RWPE2 (cell line): ENCODE results near the gene NMT2.

Experiments used
- ATAC-seq: fragments of 200-7000 bp; cut with Tn5 transposase; 3 replicates; pipeline ENCODE4 v1.9.1; 2021; ENCODE audit warnings: low read depth
- DNase-seq: peaks from one replicate; pipeline ENCODE4 v3.0.0-alpha.2; 2020; ENCODE audit warnings: low spot score
- H3K27ac ChIP-seq: fragments of 450-650 bp; 2 replicates; pipeline ENCODE4 v1.5.1; 2017; ENCODE audit warnings: mild to moderate bottlenecking; ENCODE audit not compliant: poor library complexity, severe bottlenecking
- H3K27me3 ChIP-seq: fragments of 250-450 bp; sonication (Bioruptor Pico); 2 replicates; pipeline ENCODE4 v1.5.1; 2021; ENCODE audit warnings: mild to moderate bottlenecking, moderate library complexity; ENCODE audit not compliant: insufficient read depth, poor library complexity, severe bottlenecking
- H3K36me3 ChIP-seq: fragments of 250-450 bp; sonication (Bioruptor Pico); 2 replicates; pipeline ENCODE4 v1.5.1; 2020; ENCODE audit warnings: low read depth, mild to moderate bottlenecking, moderate library complexity
- H3K4me1 ChIP-seq: fragments of 250-450 bp; sonication (Bioruptor Pico); 2 replicates; pipeline ENCODE4 v1.5.1; 2021; ENCODE audit warnings: mild to moderate bottlenecking, moderate library complexity; ENCODE audit not compliant: insufficient read depth, poor library complexity, severe bottlenecking
- H3K4me3 ChIP-seq: fragments of 250-450 bp; sonication (Bioruptor Pico); 2 replicates; pipeline ENCODE4 v1.5.1; 2021; ENCODE audit warnings: mild to moderate bottlenecking, moderate library complexity; ENCODE audit not compliant: severe bottlenecking
- H3K9me3 ChIP-seq: fragments of 250-450 bp; sonication (Bioruptor Pico); 2 replicates; pipeline ENCODE4 v1.5.1; 2021; ENCODE audit warnings: mild to moderate bottlenecking, moderate library complexity; ENCODE audit not compliant: severe bottlenecking
- CTCF ChIP-seq: fragments of 450-650 bp; IDR thresholded peaks from one replicate; pipeline ENCODE4 v1.5.1; 2017; ENCODE audit warnings: mild to moderate bottlenecking, moderate library complexity; ENCODE audit not compliant: poor library complexity, severe bottlenecking

NMT2 gene

GRCh38 chr10:15182540-15183207 is 14.2 kb upstream of the NMT2 start:
- TF ChIP-seq CTCF: no peak
- Histone ChIP-seq H3K36me3 (no peaks in the 10 kb centered on the region), H3K27me3 (no peaks in the 10 kb centered on the region), H3K4me1 (peaks cover 2% of the 10 kb centered on the region), H3K9me3 (no peaks in the 10 kb centered on the region), H3K4me3 (no peak overlapping the region), H3K27ac (no peak overlapping the region)
- ATAC-seq: peak; percentile 25; the same call in 1 of the 3 replicates
- no peak for DNase-seq

DNA sequence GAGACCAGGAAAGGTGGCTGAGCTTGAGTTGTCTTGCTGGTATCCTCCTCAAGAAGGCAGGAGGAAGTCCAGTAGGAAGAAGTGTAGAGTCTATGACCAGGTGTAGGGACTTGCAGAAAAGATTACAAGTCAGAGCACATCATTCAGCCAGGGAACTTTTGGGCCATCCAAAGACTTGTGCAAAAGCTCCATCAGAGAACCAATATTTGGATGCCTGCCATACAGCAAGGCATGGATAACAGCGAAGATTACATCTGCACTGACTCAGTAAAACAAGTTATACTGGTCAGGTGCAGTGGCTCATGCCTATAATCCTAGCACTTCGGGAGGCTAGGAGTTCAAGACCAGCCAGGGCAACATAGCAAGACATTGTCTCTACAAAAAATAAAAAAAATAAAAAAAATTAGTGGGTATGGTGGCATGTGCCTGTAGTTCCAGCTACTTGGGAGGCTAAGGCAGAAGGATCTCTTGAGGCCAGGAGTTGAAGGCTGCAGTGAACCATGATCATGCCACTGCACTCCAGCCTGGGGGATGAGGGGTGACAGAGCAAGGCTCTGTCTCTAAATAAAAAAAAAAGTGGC is 13.2 kb upstream of the NMT2 start:
- H3K4me1 ChIP-seq: peaks cover 2% of the 10 kb centered on the region
- DNase-seq: no peak
- ATAC-seq: no peak; the same call in 2 of the 3 replicates
- H3K27ac ChIP-seq: no peak overlapping the region
- no peaks in the 10 kb centered on the region for H3K9me3 ChIP-seq
- no peak for TF ChIP-seq CTCF
- no peak overlapping the region for H3K4me3 ChIP-seq
- H3K36me3 ChIP-seq: no peaks in the 10 kb centered on the region
- no peaks in the 10 kb centered on the region for H3K27me3 ChIP-seq

GRCh38 chr10:15180736-15181135 is 12.2 kb upstream of the NMT2 start:
- no peaks in the 10 kb centered on the region for H3K27me3 ChIP-seq
- H3K4me1 ChIP-seq: peaks cover 2% of the 10 kb centered on the region
- ATAC-seq: no peak
- no peak overlapping the region for H3K4me3 ChIP-seq
- no peak overlapping the region for H3K27ac ChIP-seq
- no peak for TF ChIP-seq CTCF
- DNase-seq: no peak
- no peaks in the 10 kb centered on the region for H3K9me3 ChIP-seq
- no peaks in the 10 kb centered on the region for H3K36me3 ChIP-seq

DNA sequence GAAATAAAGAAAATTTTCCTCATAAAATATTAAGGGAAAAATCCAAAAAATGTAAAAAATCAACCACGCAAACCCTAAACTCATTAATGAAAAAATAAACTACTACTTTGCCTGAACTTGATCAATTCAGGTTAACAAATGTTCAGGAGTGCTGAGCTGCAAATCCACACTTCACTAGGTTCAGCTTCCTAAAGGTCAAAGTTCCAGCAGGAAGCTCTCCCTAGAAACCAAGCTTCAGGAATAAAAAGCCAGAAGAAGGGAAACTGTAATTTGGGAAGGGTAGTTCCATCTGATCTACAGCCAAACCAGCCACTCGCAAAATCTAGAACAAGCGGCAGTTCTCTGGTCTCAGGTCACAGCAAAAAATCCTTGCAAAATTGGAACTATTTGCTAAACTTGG is 7.8 kb upstream of the NMT2 start:
- Histone ChIP-seq H3K4me1 (peaks cover 7% of the 10 kb centered on the region), H3K9me3 (no peaks in the 10 kb centered on the region), H3K36me3 (no peaks in the 10 kb centered on the region), H3K27me3 (no peaks in the 10 kb centered on the region), H3K4me3 (no peak overlapping the region), H3K27ac (no peak overlapping the region)
- no peak for DNase-seq
- no peak for ATAC-seq
- TF ChIP-seq CTCF: no peak

DNA sequence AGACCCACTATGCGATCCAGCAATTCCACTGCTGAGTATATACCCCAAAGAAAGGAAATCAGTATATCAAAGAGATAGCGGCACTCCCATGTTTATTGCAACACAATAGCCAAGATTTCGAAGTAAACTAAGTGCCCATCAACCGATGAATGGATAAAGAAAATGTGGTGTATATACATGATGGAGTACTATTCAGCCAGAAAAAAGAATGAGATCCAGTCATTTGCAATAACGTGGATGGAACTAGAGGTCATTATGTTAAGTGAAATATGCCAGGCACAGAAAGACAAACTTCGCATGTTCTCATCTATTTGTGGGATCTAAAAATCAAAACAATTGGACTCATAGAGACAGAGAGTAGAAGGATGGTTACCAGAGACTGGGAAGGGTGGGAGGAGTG is 7.1 kb upstream of the NMT2 start:
- peaks cover 7% of the 10 kb centered on the region for H3K4me1 ChIP-seq
- H3K4me3 ChIP-seq: no peak overlapping the region
- no peak for TF ChIP-seq CTCF
- H3K27ac ChIP-seq: no peak overlapping the region
- DNase-seq (no peak), ATAC-seq (no peak)
- no peaks in the 10 kb centered on the region for H3K27me3 ChIP-seq
- H3K9me3 ChIP-seq: no peaks in the 10 kb centered on the region
- H3K36me3 ChIP-seq: no peaks in the 10 kb centered on the region
